ENCODE measurements around the gene MFAP5. TPM values are rescaled to one million over a fixed set of nuclear protein-coding genes. Genes with fewer than 3 reads are reported as not detected.
"Not testable (repeated sequence)": the region's sequence is repeated elsewhere in the genome, so short reads cannot be mapped to it uniquely, and the experiment has no call there.

Gene MFAP5
- total RNA-seq, 1 experiment from 2014 or later, result 0.96 TPM

DNA sequence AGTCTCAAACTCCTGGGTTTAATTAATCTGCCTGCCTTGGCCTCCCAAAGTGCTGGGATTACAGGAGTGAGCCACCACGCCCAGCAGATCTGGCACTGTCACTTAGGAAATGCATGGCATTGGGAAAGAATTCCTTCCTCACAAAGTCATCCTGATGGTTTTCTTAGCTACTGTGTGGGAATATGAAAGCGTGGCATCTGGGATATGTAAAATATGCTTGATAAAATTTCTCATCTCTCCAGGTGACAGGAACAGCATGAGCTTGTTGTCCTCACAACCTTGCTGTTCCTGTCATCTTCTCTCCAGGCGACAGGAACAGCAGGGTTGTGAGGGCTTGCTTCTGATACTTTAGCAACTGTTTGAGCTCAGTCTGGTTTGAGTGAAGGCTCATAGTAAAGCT, 33.9 kb downstream of the MFAP5 start:
- peaks cover 12% of the 10 kb centered on the region for H3K9me3 Mint-ChIP-seq
- DNase-seq (ENCODE audit: low spot score), result no peak
- H3K4me1 Mint-ChIP-seq, result peaks cover 8% of the 10 kb centered on the region; the same call in 1 of the 2 replicates
- H3K27ac Mint-ChIP-seq, result no peak overlapping the region
- ChIA-PET POLR2A (interaction anchor here (1.3 kb wide), 1 partner anchor 11 kb away, joined by 4 read pairs; no protein-coding TSS in a partner anchor), CTCF (interaction anchor here (1.0 to 2.6 kb wide), 5 partner anchors 20 to 262 kb away, joined by 3 to 12 read pairs (median 3); no protein-coding TSS in a partner anchor)
- peaks cover 9% of the 10 kb centered on the region; the same call in 1 of the 2 replicates for H3K27me3 Mint-ChIP-seq (ENCODE audit: low read depth)
- H3K36me3 Mint-ChIP-seq, result peaks cover 10% of the 10 kb centered on the region
- H3K4me3 Mint-ChIP-seq, result no peak overlapping the region
- ATAC-seq, result no peak
- TF ChIP-seq CBFB (CRISPR knock-in tag; IDR thresholded peaks at IDR 0.05; ENCODE audit: low read depth) (no peak), ERG (CRISPR knock-in tag; IDR thresholded peaks at IDR 0.05) (no peak), PRRX2 (CRISPR knock-in tag; IDR thresholded peaks at IDR 0.05) (no peak), ATF3 (CRISPR knock-in tag; conservative IDR thresholded peaks at IDR 0.05) (no peak), GRHL2 (CRISPR knock-in tag; IDR thresholded peaks at IDR 0.05; ENCODE audit: insufficient replicate concordance, severe bottlenecking) (no peak), ELF4 (CRISPR knock-in tag; IDR thresholded peaks at IDR 0.05; ENCODE audit: low read depth) (no peak), JUN (CRISPR knock-in tag; IDR thresholded peaks at IDR 0.05) (no peak), NR1H2 (CRISPR knock-in tag; IDR thresholded peaks at IDR 0.05) (no peak), PREB (CRISPR knock-in tag; IDR thresholded peaks at IDR 0.05; ENCODE audit: borderline replicate concordance) (no peak), PRDM15 (CRISPR knock-in tag; IDR thresholded peaks at IDR 0.05) (no peak), TEAD1 (CRISPR knock-in tag; IDR thresholded peaks at IDR 0.05) (no peak), MYBL2 (CRISPR knock-in tag; IDR thresholded peaks at IDR 0.05) (no peak), NFATC4 (CRISPR knock-in tag; IDR thresholded peaks at IDR 0.05) (no peak)
- TF ChIP-seq, protein P1, sequence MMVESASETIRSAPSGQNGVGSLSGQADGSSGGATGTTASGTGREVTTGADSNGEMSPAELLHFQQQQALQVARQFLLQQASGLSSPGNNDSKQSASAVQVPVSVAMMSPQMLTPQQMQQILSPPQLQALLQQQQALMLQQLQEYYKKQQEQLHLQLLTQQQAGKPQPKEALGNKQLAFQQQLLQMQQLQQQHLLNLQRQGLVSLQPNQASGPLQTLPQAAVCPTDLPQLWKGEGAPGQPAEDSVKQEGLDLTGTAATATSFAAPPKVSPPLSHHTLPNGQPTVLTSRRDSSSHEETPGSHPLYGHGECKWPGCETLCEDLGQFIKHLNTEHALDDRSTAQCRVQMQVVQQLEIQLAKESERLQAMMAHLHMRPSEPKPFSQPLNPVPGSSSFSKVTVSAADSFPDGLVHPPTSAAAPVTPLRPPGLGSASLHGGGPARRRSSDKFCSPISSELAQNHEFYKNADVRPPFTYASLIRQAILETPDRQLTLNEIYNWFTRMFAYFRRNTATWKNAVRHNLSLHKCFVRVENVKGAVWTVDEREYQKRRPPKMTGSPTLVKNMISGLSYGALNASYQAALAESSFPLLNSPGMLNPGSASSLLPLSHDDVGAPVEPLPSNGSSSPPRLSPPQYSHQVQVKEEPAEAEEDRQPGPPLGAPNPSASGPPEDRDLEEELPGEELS (CRISPR knock-in tag; IDR thresholded peaks at IDR 0.05), result no peak
- TF ChIP-seq, protein P2, sequence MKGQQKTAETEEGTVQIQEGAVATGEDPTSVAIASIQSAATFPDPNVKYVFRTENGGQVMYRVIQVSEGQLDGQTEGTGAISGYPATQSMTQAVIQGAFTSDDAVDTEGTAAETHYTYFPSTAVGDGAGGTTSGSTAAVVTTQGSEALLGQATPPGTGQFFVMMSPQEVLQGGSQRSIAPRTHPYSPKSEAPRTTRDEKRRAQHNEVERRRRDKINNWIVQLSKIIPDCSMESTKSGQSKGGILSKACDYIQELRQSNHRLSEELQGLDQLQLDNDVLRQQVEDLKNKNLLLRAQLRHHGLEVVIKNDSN (CRISPR knock-in tag; IDR thresholded peaks at IDR 0.05), result no peak
- TF ChIP-seq, protein P3, sequence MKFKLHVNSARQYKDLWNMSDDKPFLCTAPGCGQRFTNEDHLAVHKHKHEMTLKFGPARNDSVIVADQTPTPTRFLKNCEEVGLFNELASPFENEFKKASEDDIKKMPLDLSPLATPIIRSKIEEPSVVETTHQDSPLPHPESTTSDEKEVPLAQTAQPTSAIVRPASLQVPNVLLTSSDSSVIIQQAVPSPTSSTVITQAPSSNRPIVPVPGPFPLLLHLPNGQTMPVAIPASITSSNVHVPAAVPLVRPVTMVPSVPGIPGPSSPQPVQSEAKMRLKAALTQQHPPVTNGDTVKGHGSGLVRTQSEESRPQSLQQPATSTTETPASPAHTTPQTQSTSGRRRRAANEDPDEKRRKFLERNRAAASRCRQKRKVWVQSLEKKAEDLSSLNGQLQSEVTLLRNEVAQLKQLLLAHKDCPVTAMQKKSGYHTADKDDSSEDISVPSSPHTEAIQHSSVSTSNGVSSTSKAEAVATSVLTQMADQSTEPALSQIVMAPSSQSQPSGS (CRISPR knock-in tag; IDR thresholded peaks at IDR 0.05; ENCODE audit: borderline replicate concordance, low read depth), result no peak

DNA sequence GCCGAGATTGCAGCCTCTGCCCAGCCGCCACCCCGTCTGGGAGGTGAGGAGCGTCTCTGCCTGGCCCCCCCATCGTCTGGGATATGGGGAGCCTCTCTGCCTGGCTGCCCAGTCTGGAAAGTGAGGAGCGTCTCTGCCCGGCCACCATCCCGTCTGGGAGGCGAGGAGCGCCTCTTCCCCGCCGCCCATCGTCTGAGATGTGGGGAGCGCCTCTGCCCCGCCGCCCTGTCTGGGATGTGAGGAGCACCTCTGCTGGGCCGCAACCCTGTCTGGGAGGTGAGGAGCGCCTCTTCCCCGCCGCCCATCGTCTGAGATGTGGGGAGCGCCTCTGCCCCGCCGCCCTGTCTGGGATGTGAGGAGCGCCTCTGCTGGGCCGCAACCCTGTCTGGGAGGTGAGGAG, 37.9 kb downstream of the MFAP5 start:
- Mint-ChIP-seq H3K36me3 (peaks cover 16% of the 10 kb centered on the region), H3K9me3 (peaks cover 12% of the 10 kb centered on the region)
- H3K27me3 Mint-ChIP-seq (ENCODE audit: low read depth); H3K4me3 Mint-ChIP-seq; H3K4me1 Mint-ChIP-seq; POLR2A ChIA-PET; CTCF ChIA-PET; H3K27ac Mint-ChIP-seq; ATAC-seq; DNase-seq (ENCODE audit: low spot score): not testable (repeated sequence)

Measured in WTC11 (cell line).